Activated CD4-positive, alpha-beta T cell treated with anti-CD3 and anti-CD28 coated beads for 4 hours (primary cell): ENCODE measurements around the gene BSN.

Source experiments
- DNase-seq, 2 donors: peaks; one replicate each; pipeline ENCODE4 v3.0.0-alpha.2; 2020

Gene BSN, protein sequence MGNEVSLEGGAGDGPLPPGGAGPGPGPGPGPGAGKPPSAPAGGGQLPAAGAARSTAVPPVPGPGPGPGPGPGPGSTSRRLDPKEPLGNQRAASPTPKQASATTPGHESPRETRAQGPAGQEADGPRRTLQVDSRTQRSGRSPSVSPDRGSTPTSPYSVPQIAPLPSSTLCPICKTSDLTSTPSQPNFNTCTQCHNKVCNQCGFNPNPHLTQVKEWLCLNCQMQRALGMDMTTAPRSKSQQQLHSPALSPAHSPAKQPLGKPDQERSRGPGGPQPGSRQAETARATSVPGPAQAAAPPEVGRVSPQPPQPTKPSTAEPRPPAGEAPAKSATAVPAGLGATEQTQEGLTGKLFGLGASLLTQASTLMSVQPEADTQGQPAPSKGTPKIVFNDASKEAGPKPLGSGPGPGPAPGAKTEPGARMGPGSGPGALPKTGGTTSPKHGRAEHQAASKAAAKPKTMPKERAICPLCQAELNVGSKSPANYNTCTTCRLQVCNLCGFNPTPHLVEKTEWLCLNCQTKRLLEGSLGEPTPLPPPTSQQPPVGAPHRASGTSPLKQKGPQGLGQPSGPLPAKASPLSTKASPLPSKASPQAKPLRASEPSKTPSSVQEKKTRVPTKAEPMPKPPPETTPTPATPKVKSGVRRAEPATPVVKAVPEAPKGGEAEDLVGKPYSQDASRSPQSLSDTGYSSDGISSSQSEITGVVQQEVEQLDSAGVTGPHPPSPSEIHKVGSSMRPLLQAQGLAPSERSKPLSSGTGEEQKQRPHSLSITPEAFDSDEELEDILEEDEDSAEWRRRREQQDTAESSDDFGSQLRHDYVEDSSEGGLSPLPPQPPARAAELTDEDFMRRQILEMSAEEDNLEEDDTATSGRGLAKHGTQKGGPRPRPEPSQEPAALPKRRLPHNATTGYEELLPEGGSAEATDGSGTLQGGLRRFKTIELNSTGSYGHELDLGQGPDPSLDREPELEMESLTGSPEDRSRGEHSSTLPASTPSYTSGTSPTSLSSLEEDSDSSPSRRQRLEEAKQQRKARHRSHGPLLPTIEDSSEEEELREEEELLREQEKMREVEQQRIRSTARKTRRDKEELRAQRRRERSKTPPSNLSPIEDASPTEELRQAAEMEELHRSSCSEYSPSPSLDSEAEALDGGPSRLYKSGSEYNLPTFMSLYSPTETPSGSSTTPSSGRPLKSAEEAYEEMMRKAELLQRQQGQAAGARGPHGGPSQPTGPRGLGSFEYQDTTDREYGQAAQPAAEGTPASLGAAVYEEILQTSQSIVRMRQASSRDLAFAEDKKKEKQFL (N-terminal part only)

DNA sequence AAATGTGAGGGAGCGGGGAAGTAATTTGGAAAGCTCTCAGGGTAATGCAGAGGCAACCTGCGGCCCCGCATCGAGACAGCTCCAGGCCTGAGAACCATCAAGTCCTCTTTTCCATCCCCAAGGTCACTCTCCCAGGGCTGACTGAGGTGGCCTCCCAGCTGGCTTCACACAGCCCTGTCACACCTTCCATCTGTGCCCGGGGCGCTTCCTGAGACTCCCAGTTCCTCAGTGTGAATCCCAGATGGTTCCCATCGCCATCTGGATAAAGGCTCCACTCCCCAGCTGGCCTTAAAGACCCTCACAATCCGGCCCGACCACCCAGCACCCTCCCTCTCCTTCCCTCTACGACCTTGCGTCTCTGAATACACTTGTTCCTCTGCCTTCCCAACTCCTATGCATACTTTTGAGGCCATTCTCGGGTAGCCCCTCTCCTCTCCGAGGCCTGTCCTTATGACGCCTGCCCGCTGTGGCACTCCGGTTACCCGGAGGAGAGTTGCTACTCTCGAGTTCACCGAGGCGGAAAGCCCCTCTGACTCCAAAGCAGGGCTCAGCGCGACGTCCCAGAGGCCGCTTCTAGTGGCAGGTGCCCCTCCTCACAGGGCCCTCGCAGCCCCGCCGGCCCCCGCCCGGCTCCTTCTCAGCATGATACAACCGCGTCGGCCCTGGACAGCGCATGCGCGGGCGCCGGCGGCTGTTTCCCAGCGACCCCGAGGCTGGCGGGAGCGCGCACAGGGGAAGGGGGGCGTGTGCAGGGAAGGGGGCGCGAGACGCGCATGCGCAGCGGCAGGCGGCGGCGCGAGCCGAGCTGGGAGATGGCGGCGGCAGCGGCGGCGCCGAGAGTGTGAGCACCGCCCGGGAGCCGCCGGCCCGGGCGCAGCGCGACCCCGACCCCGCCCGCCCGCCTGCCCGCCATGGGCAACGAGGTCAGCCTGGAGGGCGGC, at the start of gene BSN:
TSS of gene BSN (plus strand) at position 786 of the 941 bp plus-strand sequence. CDS start at position 912, 126 bp downstream.
- DNase-seq = peak; percentile 80 to 84

DNA sequence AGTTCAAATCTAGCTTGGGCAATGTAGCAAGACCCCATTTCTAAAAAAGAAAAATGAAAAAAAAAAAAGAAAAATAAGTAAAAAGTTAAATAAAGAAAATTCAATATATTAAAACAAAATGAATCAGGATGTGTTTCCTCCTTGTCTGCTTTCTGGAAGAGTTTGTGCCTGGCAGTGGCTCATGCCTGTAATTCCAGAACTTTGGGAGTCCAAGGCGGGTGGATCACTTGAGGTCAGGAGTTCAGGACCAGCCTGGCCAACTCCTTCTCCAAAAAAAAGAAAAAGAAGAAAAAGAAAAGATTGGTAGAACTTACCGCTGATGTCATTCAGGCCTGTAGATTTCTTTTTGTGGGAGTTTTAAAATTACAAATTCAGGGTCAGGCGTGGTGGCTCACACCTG, 47.4 kb upstream of the BSN start:
- DNase-seq = no peak

DNA sequence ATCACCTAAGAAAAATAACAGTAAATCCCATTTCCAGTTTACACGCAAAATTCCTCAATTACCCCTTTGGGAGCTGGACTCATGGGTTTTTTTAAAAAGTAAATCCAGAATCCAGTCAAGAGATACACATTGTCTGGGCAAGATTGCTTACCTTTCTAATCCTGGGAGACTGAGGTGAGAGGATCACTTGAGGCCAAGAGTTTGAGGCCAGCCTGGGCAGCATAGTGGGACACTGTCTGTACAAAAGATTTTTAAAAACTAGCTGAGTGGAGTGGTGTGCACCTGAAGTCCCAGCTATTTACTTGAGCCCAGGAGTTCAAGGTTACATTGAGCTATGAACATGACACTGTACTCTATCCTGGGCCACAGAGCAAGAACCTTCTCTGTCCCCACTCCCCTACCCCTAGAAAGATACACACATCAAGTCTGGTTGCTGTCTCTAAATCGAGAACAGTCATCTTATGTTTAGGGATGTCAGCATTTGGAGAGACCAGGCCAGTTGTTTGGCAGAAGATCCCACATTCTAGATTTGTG, 45.2 kb upstream of the BSN start:
- no peak for DNase-seq

DNA sequence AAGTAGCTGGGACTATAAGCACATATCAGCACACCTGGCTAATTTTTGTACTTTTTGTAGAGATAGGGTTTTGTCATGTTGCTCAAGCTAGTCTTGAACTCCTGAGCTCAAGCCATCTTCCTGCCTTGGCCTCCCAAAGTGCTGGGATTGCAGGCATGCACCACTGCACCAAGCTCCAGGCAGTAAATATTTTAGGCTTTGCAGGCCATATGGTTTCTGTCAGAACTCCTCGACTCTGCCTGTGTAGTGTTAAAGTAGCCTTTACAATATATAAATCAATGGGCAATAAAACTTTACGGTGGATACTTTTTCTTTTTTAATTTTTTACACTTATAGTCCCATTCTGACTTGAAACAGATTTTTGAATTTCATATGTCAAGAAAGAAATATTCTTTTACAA, 42.6 kb upstream of the BSN start:
- no peak for DNase-seq

DNA sequence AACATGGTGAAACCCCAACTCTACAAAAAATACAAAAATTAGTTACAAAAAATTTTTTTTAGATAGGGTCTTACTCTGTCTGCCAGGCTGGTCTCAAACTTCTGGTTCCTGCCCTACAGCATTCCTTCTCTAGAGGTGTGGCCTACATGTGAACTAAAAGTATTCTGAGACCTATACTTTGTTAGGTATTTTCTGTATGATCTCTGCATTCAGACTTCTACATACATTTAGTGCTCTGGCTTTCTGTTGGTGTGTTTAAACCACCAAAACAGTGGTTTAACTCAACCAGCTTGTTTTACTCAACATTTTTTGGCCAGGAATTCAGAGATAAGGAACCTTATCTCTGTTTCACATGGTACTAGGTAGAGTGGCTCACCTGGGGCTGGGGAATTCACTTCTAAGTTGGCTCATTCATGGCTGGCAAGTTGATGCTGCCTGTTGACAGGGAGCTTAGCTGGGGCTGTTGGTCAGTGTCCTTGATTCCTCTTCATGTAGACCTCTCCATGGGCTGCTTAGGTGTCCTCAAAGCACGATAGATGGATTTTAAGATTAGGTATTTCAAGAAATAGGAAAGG, 41.4 kb upstream of the BSN start:
- DNase-seq = no peak

DNA sequence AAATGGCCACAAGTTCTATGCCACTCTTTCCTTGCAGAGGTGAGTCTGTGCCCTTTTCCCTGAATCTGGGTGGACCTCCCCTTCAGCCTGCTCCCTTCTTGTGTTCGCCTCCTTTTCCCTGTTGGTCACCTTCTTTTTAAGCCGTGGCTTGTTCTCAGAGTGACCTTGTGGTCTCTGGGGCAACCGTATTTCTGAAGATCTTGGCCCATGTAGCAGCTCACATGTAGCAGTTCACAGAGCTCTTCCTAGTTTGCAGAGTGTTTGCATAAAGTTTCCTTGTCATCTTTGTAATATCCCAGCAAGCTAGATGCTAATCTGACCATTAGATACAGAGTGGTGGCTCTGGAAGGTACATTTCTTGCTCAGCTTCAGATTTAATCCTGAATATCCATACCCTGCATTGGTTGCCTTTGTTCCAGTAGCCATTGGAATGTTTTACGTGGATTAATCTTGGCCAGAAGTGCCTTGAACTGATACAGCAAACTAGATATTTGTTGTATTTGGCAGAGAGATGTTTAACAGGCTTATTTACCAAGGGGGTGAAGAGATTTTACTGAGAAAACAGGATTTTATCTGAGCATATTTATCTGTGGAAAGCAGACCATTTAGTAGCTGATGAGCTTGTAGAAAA, 40.7 kb upstream of the BSN start:
- no peak for DNase-seq

DNA sequence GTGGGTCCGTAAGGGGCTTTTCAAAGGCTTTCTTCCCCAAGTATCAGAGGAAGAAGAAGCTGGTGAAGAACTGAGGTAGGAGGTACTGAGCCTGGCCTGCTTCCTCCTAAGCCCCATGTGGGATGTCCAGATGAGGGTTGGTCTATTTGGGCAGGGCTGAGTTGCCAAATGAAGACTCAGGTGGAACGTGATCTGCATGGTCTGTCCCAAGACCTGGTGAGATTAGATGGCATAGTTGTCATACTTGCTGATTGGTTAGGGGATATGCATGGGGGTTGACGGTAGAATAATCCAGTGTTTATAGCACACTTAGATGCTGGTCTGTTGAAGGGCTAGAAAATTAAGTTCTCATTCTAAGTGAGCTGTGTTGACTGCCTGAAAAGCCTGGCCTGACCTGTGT, 36.3 kb upstream of the BSN start:
- DNase-seq = no peak

DNA sequence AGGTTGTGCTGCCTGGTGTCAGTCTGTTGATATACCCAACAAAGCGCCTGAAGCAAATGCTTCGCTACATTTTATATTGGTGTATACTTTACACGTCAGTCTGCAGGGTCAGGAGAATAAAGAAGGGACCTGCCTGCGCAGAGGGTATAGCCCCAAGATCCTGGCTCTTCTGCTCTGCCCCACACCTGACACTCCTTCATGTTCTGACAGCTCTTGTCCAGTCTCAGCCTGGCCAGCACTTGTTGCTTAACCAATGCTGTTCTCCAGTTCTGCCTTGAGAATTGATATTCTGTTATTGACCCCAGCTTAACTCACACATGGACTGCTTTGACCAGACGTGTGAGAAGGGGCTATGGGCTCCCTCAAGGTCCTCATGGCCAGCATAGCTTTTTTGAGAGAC, 35.8 kb upstream of the BSN start:
- DNase-seq = no peak

DNA sequence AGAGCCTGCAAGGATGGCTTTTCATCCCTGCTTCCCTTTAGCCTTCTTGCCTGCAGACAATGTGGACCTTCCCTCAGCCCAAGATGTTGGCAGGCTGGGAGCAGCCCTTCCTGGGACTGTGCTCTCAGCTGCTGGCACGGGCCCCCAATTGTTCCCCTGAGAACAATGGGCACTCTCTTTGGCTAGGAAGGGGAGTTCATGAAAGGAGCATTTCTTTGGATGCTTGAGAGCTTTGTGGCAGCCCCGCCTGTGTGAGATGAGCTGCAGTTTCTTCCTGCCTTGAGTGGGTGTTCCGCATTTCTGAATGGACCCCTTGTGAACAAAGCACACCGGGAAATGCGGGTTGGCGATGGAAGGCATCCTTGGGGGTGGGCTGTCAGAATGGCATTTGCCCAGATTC, 35.0 kb upstream of the BSN start:
- DNase-seq = no peak

DNA sequence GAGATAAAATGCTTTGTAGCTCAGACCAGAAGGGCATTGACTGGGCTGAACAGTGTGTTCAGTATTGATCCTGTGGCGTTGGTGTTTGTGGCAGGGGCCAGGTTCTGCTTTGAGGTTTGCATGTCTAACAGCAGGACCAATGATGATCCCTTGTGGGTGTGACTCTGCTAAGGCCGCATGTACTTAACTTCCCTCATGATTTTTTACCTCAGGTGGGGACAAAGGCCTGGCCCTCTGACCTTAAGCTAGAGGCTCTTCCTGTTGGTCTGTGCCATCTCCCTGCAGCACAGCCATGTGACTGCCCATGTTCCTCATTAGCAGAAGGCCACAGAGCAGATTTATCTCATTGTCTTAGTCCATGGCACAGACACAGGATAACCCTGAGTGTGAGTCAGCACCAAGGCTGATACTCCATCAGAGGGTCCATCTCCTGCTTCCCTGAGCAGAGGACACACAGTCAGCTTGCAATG, 34.3 kb upstream of the BSN start:
- no peak for DNase-seq

DNA sequence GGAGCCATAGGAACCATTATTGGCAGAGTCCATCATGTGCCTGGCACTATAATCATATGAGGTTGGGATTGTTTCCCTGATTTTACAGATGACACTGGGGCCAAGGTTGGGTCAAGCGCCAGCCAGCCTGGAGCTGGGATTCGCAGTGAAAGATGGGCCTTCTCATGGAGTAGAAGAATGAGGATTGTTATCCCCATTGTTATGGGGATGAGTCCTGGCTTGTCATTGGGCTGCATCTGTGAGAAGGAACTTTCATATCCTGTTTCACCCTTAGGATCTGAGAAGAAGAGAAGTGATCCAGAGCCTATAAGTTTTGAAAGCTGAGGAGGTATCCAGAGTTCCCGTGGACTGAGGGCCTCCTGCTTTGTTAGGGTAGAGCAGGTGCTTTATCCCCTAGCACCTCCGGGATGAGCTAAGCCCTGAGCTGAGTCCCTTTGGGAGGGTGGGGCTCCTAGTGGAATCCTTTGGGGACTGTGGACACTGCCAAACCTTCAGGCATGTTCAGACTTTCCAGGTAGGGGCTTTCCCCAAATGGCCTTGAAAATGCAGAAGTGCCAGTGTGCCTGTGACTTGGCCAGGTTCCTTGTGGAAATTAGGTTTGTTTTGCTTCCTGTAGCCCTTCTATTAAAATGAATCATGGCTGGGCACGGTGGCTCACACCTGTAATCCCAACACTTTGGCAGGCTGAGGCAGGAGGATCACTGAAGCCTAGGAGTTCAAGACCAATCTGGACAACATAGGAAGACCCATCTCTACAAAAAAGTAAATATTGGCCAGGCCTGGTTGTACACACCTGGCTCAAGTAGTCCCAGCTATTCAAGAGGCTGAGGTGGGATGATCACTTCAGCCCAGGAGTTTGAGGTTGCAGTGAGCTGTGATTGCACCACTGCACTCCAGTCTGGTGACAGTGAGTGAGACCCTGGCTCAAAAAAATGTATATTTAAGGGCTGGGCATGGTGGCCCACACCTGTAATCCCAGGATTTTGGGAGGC, 30.2 kb upstream of the BSN start:
- no peak for DNase-seq

DNA sequence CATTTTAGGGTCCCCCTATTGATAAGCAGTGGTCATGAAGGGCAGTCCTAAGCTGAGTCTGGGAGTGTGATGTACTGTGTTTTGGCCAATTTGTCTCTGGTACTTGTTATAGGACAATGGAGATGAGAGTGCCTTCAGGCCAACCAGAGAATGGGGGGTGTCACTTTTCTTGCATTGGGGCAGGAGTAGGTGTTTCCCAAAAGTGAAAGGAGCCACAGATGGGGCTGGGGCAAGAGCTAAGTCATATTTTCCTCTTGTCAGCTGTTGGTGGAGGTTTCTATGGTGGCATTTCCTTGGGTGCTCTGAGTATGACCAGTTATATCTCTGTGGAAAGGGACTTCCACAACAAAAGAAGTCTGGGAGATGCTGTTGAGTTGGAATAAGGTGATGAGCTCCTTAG, 24.7 kb upstream of the BSN start:
- DNase-seq = no peak

DNA sequence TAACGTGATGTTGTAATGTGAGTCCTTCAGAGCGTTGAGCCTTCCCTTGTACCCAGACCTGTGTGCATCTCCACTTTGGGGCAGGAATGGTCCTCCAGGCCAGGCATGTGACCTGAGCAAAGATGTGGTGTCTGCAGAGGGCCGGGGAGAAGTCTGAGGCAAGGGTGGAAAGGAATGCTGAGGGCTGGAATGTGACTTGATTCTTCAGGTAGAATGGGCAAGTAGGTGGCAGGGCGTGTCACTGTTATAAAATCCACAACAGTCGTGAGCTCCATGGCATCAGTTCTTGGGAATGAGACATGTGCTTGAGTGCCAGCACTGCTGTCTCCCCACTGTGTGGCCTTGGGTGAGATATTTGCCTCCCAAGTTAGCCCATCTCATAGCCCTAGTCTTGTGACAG, 24.0 kb upstream of the BSN start:
- DNase-seq = no peak

DNA sequence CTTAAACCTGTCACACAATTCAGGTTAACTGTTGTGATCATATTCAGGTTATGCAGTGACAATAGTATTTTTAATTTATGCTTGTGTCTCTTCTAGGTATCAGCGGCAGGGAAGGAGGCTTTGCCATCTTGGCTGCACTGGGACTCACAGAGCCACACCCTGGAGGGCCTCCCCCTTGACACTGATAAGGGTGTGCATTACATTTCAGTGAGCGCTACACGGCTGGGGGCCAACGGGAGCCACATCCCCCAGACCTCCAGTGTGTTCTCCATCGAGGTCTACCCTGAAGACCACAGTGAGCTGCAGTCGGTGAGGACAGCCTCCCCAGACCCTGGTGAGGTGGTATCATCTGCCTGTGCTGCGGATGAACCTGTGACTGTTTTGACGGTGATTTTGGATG, 23.6 kb upstream of the BSN start:
- no peak for DNase-seq

DNA sequence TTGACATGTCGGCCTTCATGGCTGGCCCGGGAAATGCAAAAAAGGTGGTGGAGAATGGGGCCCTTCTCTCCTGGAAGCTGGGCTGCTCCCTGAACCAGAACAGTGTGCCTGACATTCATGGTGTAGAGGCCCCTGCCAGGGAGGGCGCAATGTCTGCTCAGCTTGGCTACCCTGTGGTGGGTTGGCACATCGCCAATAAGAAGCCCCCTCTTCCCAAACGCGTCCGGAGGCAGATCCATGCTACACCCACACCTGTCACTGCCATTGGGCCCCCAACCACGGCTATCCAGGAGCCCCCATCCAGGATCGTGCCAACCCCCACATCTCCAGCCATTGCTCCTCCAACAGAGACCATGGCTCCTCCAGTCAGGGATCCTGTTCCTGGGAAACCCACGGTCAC, 23.1 kb upstream of the BSN start:
- no peak for DNase-seq

DNA sequence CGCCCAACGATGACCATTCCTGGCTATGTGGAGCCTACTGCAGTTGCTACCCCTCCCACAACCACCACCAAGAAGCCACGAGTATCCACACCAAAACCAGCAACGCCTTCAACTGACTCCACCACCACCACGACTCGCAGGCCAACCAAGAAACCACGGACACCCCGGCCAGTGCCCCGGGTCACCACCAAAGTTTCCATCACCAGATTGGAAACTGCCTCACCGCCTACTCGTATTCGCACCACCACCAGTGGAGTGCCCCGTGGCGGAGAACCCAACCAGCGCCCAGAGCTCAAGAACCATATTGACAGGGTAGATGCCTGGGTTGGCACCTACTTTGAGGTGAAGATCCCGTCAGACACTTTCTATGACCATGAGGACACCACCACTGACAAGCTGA, 22.6 kb upstream of the BSN start:
- no peak for DNase-seq

DNA sequence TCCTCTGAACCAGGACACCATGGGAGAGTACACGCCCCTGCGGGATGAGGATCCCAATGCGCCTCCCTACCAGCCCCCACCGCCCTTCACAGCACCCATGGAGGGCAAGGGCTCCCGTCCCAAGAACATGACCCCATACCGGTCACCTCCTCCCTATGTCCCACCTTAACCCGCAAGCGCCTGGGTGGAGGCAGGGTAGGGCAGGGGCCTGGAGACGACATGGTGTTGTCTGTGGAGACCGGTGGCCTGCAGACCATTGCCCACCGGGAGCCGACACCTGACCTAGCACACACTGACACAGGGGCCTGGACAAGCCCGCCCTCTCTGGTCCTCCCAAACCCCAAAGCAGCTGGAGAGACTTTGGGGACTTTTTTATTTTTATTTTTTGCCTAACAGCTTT, 21.2 kb upstream of the BSN start:
- DNase-seq = no peak

DNA sequence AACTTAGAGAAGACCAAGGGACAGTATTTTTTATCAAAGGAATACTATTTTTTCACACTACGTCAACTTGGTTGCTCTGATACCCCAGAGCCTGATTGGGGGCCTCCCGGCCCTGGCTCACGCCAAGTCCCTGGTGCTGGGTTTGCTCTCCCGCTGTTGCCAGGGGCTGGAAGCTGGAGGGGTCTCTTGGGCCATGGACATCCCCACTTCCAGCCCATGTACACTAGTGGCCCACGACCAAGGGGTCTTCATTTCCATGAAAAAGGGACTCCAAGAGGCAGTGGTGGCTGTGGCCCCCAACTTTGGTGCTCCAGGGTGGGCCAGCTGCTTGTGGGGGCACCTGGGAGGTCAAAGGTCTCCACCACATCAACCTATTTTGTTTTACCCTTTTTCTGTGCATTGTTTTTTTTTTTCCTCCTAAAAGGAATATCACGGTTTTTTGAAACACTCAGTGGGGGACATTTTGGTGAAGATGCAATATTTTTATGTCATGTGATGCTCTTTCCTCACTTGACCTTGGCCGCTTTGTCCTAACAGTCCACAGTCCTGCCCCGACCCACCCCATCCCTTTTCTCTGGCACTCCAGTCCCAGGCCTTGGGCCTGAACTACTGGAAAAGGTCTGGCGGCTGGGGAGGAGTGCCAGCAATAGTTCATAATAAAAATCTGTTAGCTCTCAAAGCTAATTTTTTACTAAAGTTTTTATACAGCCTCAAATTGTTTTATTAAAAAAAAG, 20.3 kb upstream of the BSN start:
- no peak for DNase-seq
